Stimulated activated CD8-positive, alpha-beta memory T cell treated with anti-CD3 and anti-CD28 coated beads, Interleukin-2, amount 100 ng/mL, for 1 hour (primary cell): ENCODE measurements around the gene GATC.
"Not testable (repeated sequence)": the region's sequence is repeated elsewhere in the genome, so short reads cannot be mapped to it uniquely, and the experiment has no call there.

Experiments used
- DNase-seq, 2 donors: peaks; one replicate each; pipeline ENCODE4 v3.0.0-alpha.2; 2020; ENCODE audit warnings: low read depth in 2 of 2

Gene GATC

GRCh38 chr12:120470150-120470784, 24.0 kb downstream of the GATC start:
- no peak for DNase-seq

- DNase-seq: no peak
Observed at GRCh38 chr12:120472521-120472920, 26.3 kb downstream of the GATC start.

GRCh38 chr12:120473807-120474615, 27.8 kb downstream of the GATC start:
- no peak for DNase-seq

- no peak for DNase-seq
Observed at GRCh38 chr12:120474616-120474960, 28.3 kb downstream of the GATC start.

- no peak for DNase-seq
Observed at GRCh38 chr12:120475643-120476042, 29.4 kb downstream of the GATC start.

GRCh38 chr12:120479458-120479857, 33.2 kb downstream of the GATC start:
- no peak for DNase-seq

GRCh38 chr12:120480211-120480610, 34.0 kb downstream of the GATC start:
- DNase-seq: no peak

- DNase-seq: no peak
Observed at GRCh38 chr12:120481022-120481767, 35.0 kb downstream of the GATC start.

GRCh38 chr12:120483621-120484020, 37.4 kb downstream of the GATC start:
- no peak for DNase-seq

GRCh38 chr12:120485961-120486881, 40.0 kb downstream of the GATC start:
- DNase-seq: no peak

GRCh38 chr12:120487552-120487951, 41.3 kb downstream of the GATC start:
- not testable (repeated sequence) for DNase-seq

GRCh38 chr12:120488057-120488640, 41.9 kb downstream of the GATC start:
- DNase-seq: no peak

- no peak for DNase-seq
Observed at GRCh38 chr12:120489018-120489417, 42.8 kb downstream of the GATC start.

- no peak for DNase-seq
Observed at GRCh38 chr12:120490325-120490724, 44.1 kb downstream of the GATC start.

- no peak for DNase-seq
Observed at GRCh38 chr12:120490833-120491512, 44.7 kb downstream of the GATC start.

GRCh38 chr12:120495186-120495730, 49.0 kb downstream of the GATC start:
- no peak for DNase-seq

- DNase-seq: peak; percentile 94
Observed at GRCh38 chr12:120495731-120496412, 49.6 kb downstream of the GATC start, which contains the start of gene DYNLL1. Gene DYNLL1, plus strand, starts transcription at chr12:120496113. Its CDS starts 309 bp downstream, at chr12:120496422.

- DNase-seq: peak; percentile 20 to 27
Observed at GRCh38 chr12:120496413-120497340, 50.4 kb downstream of the GATC start.
